Activated CD4-positive, CD25-positive, alpha-beta regulatory T cell treated with anti-CD3 and anti-CD28 coated beads, Interleukin-2, amount 50 U/mL, for 16 hours (primary cell): ENCODE data around the gene TPP2.

Experiments used
- DNase-seq: peaks from one replicate; pipeline ENCODE4 v3.0.0-alpha.2; 2020; ENCODE audit warnings: low read depth, low spot score

The TPP2 gene

GRCh38 chr13:102726430-102726829, 129.6 kb downstream of the TPP2 start:
- no peak for DNase-seq
